K562 (cell line): ENCODE data around the gene TRERF1. TPM values are rescaled to one million over a fixed set of nuclear protein-coding genes. Genes with fewer than 3 reads are reported as not detected.
A peak's percentile ranks its signal among the peaks of the same experiment; 100 is the strongest.

Source experiments
- BACH1 ChIP-seq: fragments of 200-800 bp; sonication (Bioruptor generic); IDR thresholded peaks from 2 replicates; pipeline ENCODE4 v1.6.1; 2016; ENCODE audit warnings: missing genetic modification characterization, missing compliant biosample characterization
- GATA2 ChIP-seq: sonication (generic); formaldehyde crosslinking; IDR thresholded peaks from 2 replicates; pipeline ENCODE4 v1.4.0; 2020; ENCODE audit warnings: mild to moderate bottlenecking, missing genetic modification reagents
- HDAC2 ChIP-seq: fragments of 450-650 bp; IDR thresholded peaks from 2 replicates; pipeline ENCODE4 v1.6.1; 2016; ENCODE audit warnings: mild to moderate bottlenecking
- MYC ChIP-seq, 2 experiments: fragments of 250-450 bp in 1 of 2; sonication (Bioruptor Pico) in 1 of 2; IDR thresholded peaks; 2 replicates each; pipeline versions ENCODE4 v1.5.1 to v1.6.1; 2012 to 2021; ENCODE audit warnings: low read depth in 2 of 2, borderline replicate concordance in 1 of 2, improper control_type of control experiment in 1 of 2, low read length in 1 of 2, mild to moderate bottlenecking in 1 of 2, moderate library complexity in 1 of 2
- PHF8 ChIP-seq: fragments of 200-600 bp; sonication (generic); IDR thresholded peaks from 2 replicates; pipeline ENCODE4 v1.6.1; 2012; ENCODE audit warnings: mixed run types, mild to moderate bottlenecking, inconsistent platforms, low read length, moderate library complexity, borderline replicate concordance
- RCOR1 ChIP-seq, 2 experiments: IDR thresholded peaks; 2 replicates each; pipeline ENCODE4 v1.6.1; 2012; ENCODE audit warnings: low read depth in 2 of 2, low read length in 2 of 2, borderline replicate concordance in 1 of 2, improper control_type of control experiment in 1 of 2
- RREB1 ChIP-seq: fragments of 250-450 bp; sonication (Bioruptor Pico); IDR thresholded peaks from 2 replicates; pipeline ENCODE4 v1.4.0; 2020
- SMAD4 ChIP-seq: fragments of 250-450 bp; sonication (Bioruptor Pico); conservative IDR thresholded peaks from 2 replicates; pipeline ENCODE4 v1.8.0; 2021; ENCODE audit warnings: inconsistent platforms, mild to moderate bottlenecking, moderate library complexity
- SMARCA4 ChIP-seq: fragments of 450-650 bp; IDR thresholded peaks from 2 replicates; pipeline ENCODE4 v1.6.1; 2016
- UBTF ChIP-seq, 2 experiments: IDR thresholded peaks; 2 replicates each; pipeline ENCODE4 v1.6.1; 2012; ENCODE audit warnings: improper control_type of control experiment in 2 of 2, low read depth in 2 of 2, low read length in 2 of 2, borderline replicate concordance in 1 of 2
- ZBTB11 ChIP-seq, 3 experiments: fragments of 200-800 bp in 1 of 3; fragments of 250-450 bp in 1 of 3; fragments of 450-650 bp in 1 of 3; sonication (Bioruptor Pico) in 1 of 3; sonication (Bioruptor generic) in 1 of 3; formaldehyde crosslinking in 1 of 3; IDR thresholded peaks; 2 replicates each; pipeline versions ENCODE4 v1.6.1 to v1.8.0; 2016 to 2022; ENCODE audit warnings: mild to moderate bottlenecking in 2 of 3, missing genetic modification characterization in 2 of 3, missing compliant biosample characterization in 1 of 3, moderate library complexity in 1 of 3
- polyA plus RNA-seq, 8 experiments: library from polyadenylated mRNA; depleted of rRNA in 4 of 8; stranded (reverse) in 5 of 8; unstranded in 3 of 8; fragments of >200 nt; fragmentation: Nextera tagmentation in 2 of 8; fragmentation: Illumina TruSeq in 1 of 8; extraction: Ambion mirVana in 2 of 8; extraction: Trizol in 1 of 8; gene quantifications; 2 replicates each; pipeline versions ENCODE4 v1.2.1 to v1.2.3, GENCODE V29; 2011 to 2014; ENCODE audit warnings: inconsistent platforms in 1 of 8, missing spikeins in 1 of 8
- total RNA-seq, 7 experiments: library from RNA; depleted of rRNA in 6 of 7; stranded (reverse); fragments of >200 nt in 6 of 7; fragmentation: Illumina TruSeq in 2 of 7; extraction: Trizol in 2 of 7; gene quantifications; 2 replicates each; pipeline versions ENCODE4 v1.2.1 to v1.2.3, GENCODE V29; 2011 to 2021; ENCODE audit warnings: low replicate concordance in 1 of 7

The TRERF1 gene
- total and polyA plus RNA-seq, 9 of the 15 experiments (the other 6 are each of a cell fraction or from before 2014, with no cell fraction given) = 0.04 to 0.20 (median 0.07) TPM; not detected in 3

GRCh38 chr6:42367353-42368011 lies 84.2 kb downstream of the TRERF1 start (continued):
- peak; percentile 90 for TF ChIP-seq RREB1
- no peak for TF ChIP-seq PHF8
- no peak for TF ChIP-seq SMAD4
- TF ChIP-seq RCOR1 (IDR thresholded peaks at IDR 0.05; ENCODE audit: borderline replicate concordance in 1 of 2, low read depth in 2 of 2, low read length in 2 of 2) = peak in 1 of 2 experiments; percentile 73; a peak in 1 of 4 replicates
- no peak for TF ChIP-seq HDAC2
- 0 out of 2 replicates have a peak, but pooled peaks have one; percentile 14 for TF ChIP-seq MYC (IDR thresholded peaks at IDR 0.05; ENCODE audit: low read depth, low read length)
- TF ChIP-seq MYC (CRISPR knock-in tag; IDR thresholded peaks at IDR 0.05; ENCODE audit: borderline replicate concordance, low read depth) = no peak
- no peak for TF ChIP-seq SMARCA4
- peak in 1 of 3 experiments; percentile 9; a peak in 1 of 6 replicates for TF ChIP-seq ZBTB11 (CRISPR knock-in tag; IDR thresholded peaks at IDR 0.05)
- TF ChIP-seq UBTF (IDR thresholded peaks at IDR 0.05; ENCODE audit: borderline replicate concordance in 1 of 2, low read depth in 2 of 2, low read length in 2 of 2) = peak in 1 of 2 experiments; percentile 50; a peak in 1 of 4 replicates
- 0 out of 2 replicates have a peak, but pooled peaks have one; percentile 36 for TF ChIP-seq GATA2 (CRISPR knock-in tag)
- TF ChIP-seq BACH1 (tag) = no peak
